Breast epithelium (tissue), 3 donors: ENCODE data around the gene MVB12B.

Experiments used
- POLR2A ChIP-seq: fragments of 450-650 bp; IDR thresholded peaks from one replicate; pipeline ENCODE4 v1.6.1; 2016; ENCODE audit warnings: antibody characterized with exemption, mild to moderate bottlenecking, moderate library complexity
- POLR2AphosphoS5 ChIP-seq, 3 donors: sonication (generic); formaldehyde crosslinking; IDR thresholded peaks; one replicate each; pipeline ENCODE4 v1.6.1; 2017; ENCODE audit warnings: antibody characterized with exemption in 3 of 3
- TF ChIP-seq, protein P1 (sequence below), 3 donors: fragments of 450-650 bp; IDR thresholded peaks; one replicate each; pipeline ENCODE4 v1.5.1; 2016 to 2017; ENCODE audit warnings: antibody characterized with exemption in 3 of 3, mild to moderate bottlenecking in 3 of 3, moderate library complexity in 3 of 3

- TF ChIP-seq, protein P1, sequence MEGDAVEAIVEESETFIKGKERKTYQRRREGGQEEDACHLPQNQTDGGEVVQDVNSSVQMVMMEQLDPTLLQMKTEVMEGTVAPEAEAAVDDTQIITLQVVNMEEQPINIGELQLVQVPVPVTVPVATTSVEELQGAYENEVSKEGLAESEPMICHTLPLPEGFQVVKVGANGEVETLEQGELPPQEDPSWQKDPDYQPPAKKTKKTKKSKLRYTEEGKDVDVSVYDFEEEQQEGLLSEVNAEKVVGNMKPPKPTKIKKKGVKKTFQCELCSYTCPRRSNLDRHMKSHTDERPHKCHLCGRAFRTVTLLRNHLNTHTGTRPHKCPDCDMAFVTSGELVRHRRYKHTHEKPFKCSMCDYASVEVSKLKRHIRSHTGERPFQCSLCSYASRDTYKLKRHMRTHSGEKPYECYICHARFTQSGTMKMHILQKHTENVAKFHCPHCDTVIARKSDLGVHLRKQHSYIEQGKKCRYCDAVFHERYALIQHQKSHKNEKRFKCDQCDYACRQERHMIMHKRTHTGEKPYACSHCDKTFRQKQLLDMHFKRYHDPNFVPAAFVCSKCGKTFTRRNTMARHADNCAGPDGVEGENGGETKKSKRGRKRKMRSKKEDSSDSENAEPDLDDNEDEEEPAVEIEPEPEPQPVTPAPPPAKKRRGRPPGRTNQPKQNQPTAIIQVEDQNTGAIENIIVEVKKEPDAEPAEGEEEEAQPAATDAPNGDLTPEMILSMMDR (IDR thresholded peaks at IDR 0.05) = no peak
- TF ChIP-seq POLR2AphosphoS5 (IDR thresholded peaks at IDR 0.05) (no peak), POLR2A (no peak)
Measured at GRCh38 chr9:126386088-126386487, 59.5 kb downstream of the MVB12B start.
